K562 (cell line): ENCODE data around the gene TRAPPC5.

Source experiments
- BHLHE40 ChIP-seq: IDR thresholded peaks from 2 replicates; pipeline ENCODE4 v1.6.1; 2011; ENCODE audit warnings: low read length, improper control_type of control experiment
- EZH2 ChIP-seq: IDR thresholded peaks from 2 replicates; pipeline ENCODE4 v1.6.1; 2012; ENCODE audit warnings: low read depth, mild to moderate bottlenecking, inconsistent platforms, low read length, borderline replicate concordance
- FOXK1 ChIP-seq: sonication (generic); formaldehyde crosslinking; IDR thresholded peaks from 2 replicates; pipeline ENCODE4 v1.8.0; 2022; ENCODE audit warnings: missing genetic modification reagents, mild to moderate bottlenecking, borderline replicate concordance
- POLR2A ChIP-seq: fragments of 450-650 bp; conservative IDR thresholded peaks from 2 replicates; pipeline ENCODE4 v1.6.1; 2016
- SP1 ChIP-seq: sonication (generic); formaldehyde crosslinking; IDR thresholded peaks from 2 replicates; pipeline ENCODE4 v1.8.1; 2022; ENCODE audit warnings: mild to moderate bottlenecking, missing genetic modification reagents
- ZNF668 ChIP-seq: fragments of 250-450 bp; sonication (Bioruptor Pico); IDR thresholded peaks from 2 replicates; pipeline ENCODE4 v1.8.0; 2022; ENCODE audit warnings: mild to moderate bottlenecking, inconsistent platforms
- ZNF766 ChIP-seq: fragments of 200-800 bp; sonication (Bioruptor generic); conservative IDR thresholded peaks from 2 replicates; pipeline ENCODE4 v1.6.1; 2016; ENCODE audit warnings: missing genetic modification characterization, missing compliant biosample characterization
- TF ChIP-seq, protein P1 (sequence below), 3 experiments: IDR thresholded peaks in 2 of 3; conservative IDR thresholded peaks in 1 of 3; 2 replicates each; pipeline ENCODE4 v1.5.1; 2011 to 2012; ENCODE audit warnings: low read length in 3 of 3, mild to moderate bottlenecking in 3 of 3, control low read depth in 2 of 3, improper control_type of control experiment in 1 of 3, inconsistent platforms in 1 of 3, low read depth in 1 of 3, mixed read lengths in 1 of 3, moderate library complexity in 1 of 3; ENCODE audit not compliant: insufficient read depth in 2 of 3

DNA sequence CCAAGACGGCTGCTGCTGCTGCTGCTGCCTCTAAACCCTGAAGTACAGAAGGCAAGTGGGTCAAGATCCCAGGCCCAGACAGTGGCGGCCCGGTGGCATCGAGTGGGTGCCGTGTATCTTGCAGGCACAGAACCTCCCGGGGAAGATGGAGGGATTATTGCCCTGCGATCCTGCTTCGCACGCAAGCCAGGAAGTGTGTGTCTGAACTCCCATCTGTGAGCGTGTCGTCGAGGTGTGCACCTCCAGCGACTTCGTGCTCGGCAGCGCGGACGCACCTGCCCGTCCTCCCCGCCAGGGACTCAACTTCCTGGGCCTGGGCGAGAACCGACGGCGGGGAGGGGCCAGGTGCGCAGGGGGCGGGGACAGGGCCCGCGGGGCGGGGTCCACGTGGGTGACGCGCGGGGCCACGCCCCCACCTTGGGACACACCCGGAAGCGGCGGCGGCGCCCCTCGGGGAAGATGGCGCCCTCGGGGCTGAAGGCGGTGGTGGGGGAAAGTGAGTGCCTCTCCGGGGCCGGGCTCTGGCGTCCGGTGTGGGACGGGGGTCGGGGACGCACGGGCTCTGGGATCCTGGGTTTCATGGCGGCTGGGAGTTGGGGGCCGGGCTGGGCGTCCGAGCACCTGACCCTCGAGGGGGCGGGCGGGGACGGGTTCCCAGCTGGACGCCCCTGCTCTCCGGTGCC, 43.8 kb upstream of the TRAPPC5 start, which contains the start of gene STXBP2:
- TF ChIP-seq BHLHE40 (0 out of 2 replicates have a peak, but pooled peaks have one; percentile 11), SP1 (CRISPR knock-in tag) (peak; percentile 78), ZNF668 (no peak), POLR2A (peak; percentile 78), EZH2 (no peak), ZNF766 (CRISPR knock-in tag) (no peak), FOXK1 (CRISPR knock-in tag) (no peak)
- TF ChIP-seq, protein P1, sequence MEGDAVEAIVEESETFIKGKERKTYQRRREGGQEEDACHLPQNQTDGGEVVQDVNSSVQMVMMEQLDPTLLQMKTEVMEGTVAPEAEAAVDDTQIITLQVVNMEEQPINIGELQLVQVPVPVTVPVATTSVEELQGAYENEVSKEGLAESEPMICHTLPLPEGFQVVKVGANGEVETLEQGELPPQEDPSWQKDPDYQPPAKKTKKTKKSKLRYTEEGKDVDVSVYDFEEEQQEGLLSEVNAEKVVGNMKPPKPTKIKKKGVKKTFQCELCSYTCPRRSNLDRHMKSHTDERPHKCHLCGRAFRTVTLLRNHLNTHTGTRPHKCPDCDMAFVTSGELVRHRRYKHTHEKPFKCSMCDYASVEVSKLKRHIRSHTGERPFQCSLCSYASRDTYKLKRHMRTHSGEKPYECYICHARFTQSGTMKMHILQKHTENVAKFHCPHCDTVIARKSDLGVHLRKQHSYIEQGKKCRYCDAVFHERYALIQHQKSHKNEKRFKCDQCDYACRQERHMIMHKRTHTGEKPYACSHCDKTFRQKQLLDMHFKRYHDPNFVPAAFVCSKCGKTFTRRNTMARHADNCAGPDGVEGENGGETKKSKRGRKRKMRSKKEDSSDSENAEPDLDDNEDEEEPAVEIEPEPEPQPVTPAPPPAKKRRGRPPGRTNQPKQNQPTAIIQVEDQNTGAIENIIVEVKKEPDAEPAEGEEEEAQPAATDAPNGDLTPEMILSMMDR (IDR thresholded peaks at IDR 0.05 in 2 of 3, conservative IDR thresholded peaks at IDR 0.05 in 1 of 3; ENCODE audit: insufficient read depth in 2 of 3, low read depth in 1 of 3, low read length in 3 of 3) = no peak; a peak in 1 of 6 replicates
